ENCODE data around the gene CCT2.
"Not testable (repeated sequence)": the region's sequence is repeated elsewhere in the genome, so short reads cannot be mapped to it uniquely, and the experiment has no call there.

Gene CCT2

GRCh38 chr12:69588527-69588926 is 3.3 kb downstream of the CCT2 start:
- no peak for DNase-seq (ENCODE audit: low read depth in 2 of 3, low spot score in 2 of 3)

GRCh38 chr12:69589082-69589481 is 3.8 kb downstream of the CCT2 start:
- DNase-seq (ENCODE audit: low read depth in 2 of 3, low spot score in 2 of 3): no peak

- DNase-seq (ENCODE audit: low read depth in 2 of 3, low spot score in 2 of 3): no peak
Measured at GRCh38 chr12:69595689-69596088, 10.4 kb downstream of the CCT2 start.

DNA sequence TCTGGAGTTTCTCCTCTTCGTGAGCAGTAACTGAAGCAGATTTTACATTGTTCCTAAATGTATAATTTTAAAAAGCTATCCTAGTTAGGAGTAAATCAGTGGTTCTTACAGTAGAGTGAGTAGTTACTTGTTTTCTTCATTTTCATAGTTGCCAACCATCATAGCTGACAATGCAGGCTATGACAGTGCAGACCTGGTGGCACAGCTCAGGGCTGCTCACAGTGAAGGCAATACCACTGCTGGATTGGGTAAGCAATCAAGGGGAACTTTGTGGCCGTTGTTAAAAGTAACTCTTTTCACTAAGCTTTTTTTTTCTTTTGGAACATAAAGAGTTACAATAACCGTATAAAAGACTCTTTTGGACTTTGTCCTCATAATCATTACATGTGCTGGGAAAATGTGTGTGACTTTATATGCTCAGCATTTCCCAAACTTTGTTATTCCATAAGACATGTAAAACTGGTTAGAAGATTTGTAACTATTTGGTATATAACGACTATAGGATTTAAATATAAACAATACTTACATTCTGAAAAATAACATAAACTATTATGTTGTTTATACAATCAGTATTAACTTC is 13.0 kb downstream of the CCT2 start:
- DNase-seq (ENCODE audit: low read depth in 2 of 3, low spot score in 2 of 3): no peak

DNA sequence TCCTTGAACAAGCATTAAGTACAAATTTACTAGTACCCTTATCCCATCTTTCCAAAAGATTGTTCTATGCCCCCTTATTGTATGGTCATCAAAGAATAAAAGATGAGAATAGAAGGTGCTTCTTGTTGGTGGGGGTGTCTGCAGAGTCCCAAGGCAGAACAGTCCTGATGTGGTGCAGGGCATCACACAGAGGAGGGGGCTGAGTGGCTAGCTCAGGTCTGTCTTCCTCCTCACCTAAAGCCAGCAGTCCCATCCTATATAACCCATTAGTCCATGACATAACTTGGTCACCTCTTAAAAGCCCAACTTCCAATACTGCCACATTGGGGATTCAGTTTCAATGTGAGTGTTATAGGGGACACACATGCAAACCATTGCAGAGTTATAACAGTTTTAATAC is 15.5 kb downstream of the CCT2 start:
- no peak for DNase-seq (ENCODE audit: low read depth in 2 of 3, low spot score in 2 of 3)

GRCh38 chr12:69601962-69602685 is 16.9 kb downstream of the CCT2 start:
- no peak for DNase-seq (ENCODE audit: low read depth in 2 of 3, low spot score in 2 of 3)

GRCh38 chr12:69602954-69603353 is 17.7 kb downstream of the CCT2 start:
- DNase-seq (ENCODE audit: low read depth in 2 of 3, low spot score in 2 of 3): no peak

DNA sequence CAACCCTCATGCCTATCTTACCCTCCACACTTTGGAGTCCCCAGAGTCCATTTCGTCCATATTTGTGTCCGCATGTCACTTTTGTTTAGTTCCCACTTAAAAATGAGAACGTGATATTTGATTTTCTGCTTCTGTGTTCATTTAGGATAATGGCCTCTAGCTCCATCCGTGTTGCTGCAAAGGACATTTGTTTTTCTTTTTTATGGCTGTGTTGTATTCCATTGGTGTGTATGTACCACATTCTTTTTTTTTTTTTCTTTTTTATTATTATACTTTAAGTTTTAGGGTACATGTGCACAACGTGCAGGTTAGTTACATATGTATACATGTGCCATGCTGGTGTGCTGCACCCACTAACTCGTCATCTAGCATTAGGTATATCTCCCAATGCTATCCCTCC is 18.3 kb downstream of the CCT2 start:
- DNase-seq (ENCODE audit: low read depth in 2 of 3, low spot score in 2 of 3): not testable (repeated sequence)

DNA sequence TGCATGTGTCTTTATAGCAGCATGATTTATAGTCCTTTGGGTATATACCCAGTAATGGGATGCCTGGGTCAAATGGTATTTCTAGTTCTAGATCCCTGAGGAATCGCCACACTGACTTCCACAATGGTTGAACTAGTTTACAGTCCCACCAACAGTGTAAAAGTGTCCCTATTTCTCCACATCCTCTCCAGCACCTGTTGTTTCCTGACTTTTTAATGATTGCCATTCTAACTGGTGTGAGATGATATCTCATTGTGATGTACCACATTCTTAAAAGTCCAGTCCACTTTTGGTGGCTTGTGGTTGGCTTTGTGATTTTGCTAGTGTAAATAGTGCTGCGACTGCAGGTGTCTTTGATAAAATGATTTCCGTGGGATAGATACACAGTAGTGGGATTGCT is 19.0 kb downstream of the CCT2 start:
- not testable (repeated sequence) for DNase-seq (ENCODE audit: low read depth in 2 of 3, low spot score in 2 of 3)

DNA sequence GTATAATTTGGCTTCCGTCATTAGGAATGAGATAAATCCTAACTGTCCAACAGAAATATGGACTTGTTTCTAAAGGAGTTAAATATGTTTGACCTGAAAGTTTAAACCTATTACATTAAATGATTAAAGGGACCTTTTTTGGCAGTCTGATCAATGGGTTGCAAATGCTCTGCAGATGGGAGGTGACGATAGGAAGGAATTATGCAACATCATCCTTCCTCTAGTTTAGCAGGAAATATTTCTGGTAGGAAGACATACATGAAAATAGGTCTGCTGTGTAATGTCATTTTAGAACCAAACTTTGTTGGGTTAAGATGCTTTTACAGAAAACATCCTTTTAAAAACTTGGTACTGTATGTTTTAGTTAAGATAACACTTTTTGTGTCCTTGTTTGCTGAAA is 22.9 kb downstream of the CCT2 start:
- DNase-seq (ENCODE audit: low read depth in 2 of 3, low spot score in 2 of 3): no peak

DNA sequence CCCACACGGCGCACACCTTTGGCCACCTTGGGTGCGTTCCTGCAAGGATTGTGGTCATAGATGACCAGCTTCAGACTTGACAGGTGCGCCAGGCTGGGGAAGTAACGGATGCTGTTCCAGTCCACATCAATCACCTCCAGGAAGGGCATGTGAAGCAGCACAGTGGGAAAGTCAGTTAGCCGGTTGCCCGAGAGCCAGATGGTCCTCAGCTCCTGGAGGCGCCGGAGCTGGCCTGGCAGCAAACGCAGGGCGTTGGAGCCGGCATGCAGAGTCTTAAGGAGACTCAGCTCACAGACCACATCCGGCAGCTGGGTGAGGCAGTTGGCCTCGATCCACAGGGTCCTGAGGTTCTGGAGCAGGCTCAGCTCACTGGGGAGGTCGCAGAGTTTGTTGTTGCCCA is 24.9 kb downstream of the CCT2 start:
- no peak for DNase-seq (ENCODE audit: low read depth in 2 of 3, low spot score in 2 of 3)

- DNase-seq (ENCODE audit: low read depth in 2 of 3, low spot score in 2 of 3): no peak
Measured at GRCh38 chr12:69610729-69611128, 25.5 kb downstream of the CCT2 start, which contains the start of gene LRRC10. Gene LRRC10, minus strand, starts transcription at chr12:69610907. Its CDS starts 69 bp downstream, at chr12:69610838.

- DNase-seq (ENCODE audit: low read depth in 2 of 3, low spot score in 2 of 3): no peak
Measured at GRCh38 chr12:69613351-69613750, 28.1 kb downstream of the CCT2 start.

DNA sequence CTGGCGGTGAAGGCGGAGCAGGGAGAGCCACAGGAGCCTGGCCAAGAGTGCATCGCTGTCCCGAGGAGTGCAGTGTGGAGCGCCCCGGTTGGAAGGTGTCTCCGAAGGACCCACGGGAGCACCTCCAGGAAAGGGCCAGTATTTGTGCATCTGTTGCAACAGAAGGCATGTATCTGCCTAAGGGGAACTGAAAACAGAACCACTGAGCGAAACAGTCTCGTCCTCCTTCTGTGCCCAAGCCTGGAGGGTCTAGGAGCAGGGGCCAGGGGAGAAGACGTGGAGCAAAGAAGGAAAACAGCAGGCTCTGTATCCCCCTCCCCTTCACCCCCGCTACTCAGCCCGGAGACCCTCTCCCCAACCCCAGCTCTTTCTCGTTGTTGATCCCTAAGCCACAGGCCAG is 30.8 kb downstream of the CCT2 start:
- no peak for DNase-seq (ENCODE audit: low read depth in 2 of 3, low spot score in 2 of 3)

GRCh38 chr12:69619050-69619449 is 33.8 kb downstream of the CCT2 start:
- no peak for DNase-seq (ENCODE audit: low read depth in 2 of 3, low spot score in 2 of 3)

GRCh38 chr12:69620077-69620476 is 34.8 kb downstream of the CCT2 start:
- DNase-seq (ENCODE audit: low read depth in 2 of 3, low spot score in 2 of 3): no peak

DNA sequence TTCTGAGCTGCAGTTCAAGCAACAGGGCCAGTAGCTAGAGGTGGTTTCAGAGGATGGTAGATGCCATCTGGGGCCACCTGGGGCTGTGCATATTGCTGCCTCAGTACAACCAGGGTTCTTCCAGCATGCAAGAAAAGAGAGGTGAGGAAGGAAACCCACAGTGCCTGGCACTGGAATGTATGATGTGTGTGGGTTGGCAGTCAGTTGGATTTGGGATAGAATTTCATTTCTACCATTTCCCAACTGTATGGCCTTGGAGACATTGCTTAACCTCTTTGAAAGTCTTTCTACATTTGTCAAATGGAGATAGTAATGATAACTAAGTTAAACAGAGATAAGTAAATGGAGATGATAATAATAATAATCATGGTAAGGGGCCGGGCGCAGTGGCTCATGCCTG is 35.7 kb downstream of the CCT2 start:
- no peak for DNase-seq (ENCODE audit: low read depth in 2 of 3, low spot score in 2 of 3)

- DNase-seq (ENCODE audit: low read depth in 2 of 3, low spot score in 2 of 3): no peak
Measured at GRCh38 chr12:69621551-69621950, 36.3 kb downstream of the CCT2 start.

GRCh38 chr12:69623970-69624369 is 38.7 kb downstream of the CCT2 start:
- no peak for DNase-seq (ENCODE audit: low read depth in 2 of 3, low spot score in 2 of 3)

- DNase-seq (ENCODE audit: low read depth in 2 of 3, low spot score in 2 of 3): no peak
Measured at GRCh38 chr12:69627501-69627900, 42.2 kb downstream of the CCT2 start.

DNA sequence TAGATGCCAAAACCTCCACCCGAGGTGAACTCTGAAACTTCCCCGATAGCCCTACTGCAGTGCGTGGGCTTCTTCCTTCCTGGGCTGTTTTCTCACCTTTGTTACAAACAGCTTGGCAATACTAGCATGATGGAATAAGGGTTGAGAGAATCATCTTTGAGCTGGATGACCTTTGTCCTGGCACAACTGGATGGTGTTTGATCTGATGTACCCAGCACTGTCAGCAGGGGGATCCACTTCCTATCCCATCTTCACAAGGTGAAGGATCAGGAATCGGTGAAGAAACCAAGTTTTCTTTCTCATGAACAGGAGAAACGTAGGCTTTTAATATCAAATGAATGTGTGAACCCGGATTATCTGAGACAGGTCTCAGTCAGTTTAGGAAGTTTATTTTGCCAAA is 44.9 kb downstream of the CCT2 start:
- no peak for DNase-seq (ENCODE audit: low read depth in 2 of 3, low spot score in 2 of 3)

DNA sequence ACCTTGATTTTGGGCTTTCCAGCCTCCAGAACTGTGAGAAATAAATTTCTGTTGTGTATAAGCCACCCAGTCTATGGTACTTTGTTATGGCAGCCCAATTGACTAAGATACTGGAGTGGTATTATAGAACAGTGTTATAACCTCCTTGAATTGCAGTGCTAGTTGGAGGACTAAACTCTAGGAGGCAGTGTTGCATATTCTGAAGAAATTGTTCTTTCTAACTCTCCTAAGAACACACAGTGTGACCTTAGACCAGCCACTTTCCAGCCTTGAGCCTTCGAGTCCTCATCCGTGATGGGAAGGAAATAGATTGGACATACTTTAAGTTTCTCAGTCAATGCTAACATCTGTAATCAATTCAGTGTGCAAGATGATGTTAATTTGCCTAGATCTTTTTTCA is 47.8 kb downstream of the CCT2 start:
- no peak for DNase-seq (ENCODE audit: low read depth in 2 of 3, low spot score in 2 of 3)

- peak; percentile 16 to 29 (median 26) for DNase-seq (ENCODE audit: low read depth in 2 of 3, low spot score in 2 of 3)
Measured at GRCh38 chr12:69639400-69640016, 54.2 kb downstream of the CCT2 start.
